NOMO-1 treated with DMSO at 0.1 percent for 48 hours (cell line): Measurements from ENCODE around the gene GSAP.

Experiments
- DNase-seq: peaks from one replicate; lab custom pipeline; 2025; ENCODE audit not compliant: unreplicated experiment; lab: John Stamatoyannopoulos, UW

Gene GSAP

GRCh38 chr7:77409739-77410547 is 6.2 kb downstream of the GSAP start:
- peak; percentile 100 for DNase-seq

GRCh38 chr7:77409005-77409738 is 7.0 kb downstream of the GSAP start:
- no peak for DNase-seq

GRCh38 chr7:77407906-77408305 is 8.2 kb downstream of the GSAP start:
- DNase-seq = peak; percentile 66

- DNase-seq = no peak
Observed at GRCh38 chr7:77406421-77406820, 9.7 kb downstream of the GSAP start.

GRCh38 chr7:77404641-77405040 is 11.5 kb downstream of the GSAP start:
- peak; percentile 67 for DNase-seq

- peak; percentile 76 for DNase-seq
Observed at GRCh38 chr7:77403957-77404356, 12.2 kb downstream of the GSAP start.

- no peak for DNase-seq
Observed at GRCh38 chr7:77402818-77403217, 13.3 kb downstream of the GSAP start.

- no peak for DNase-seq
Observed at GRCh38 chr7:77401002-77401401, 15.1 kb downstream of the GSAP start.

- peak; percentile 49 for DNase-seq
Observed at GRCh38 chr7:77399816-77400215, 16.3 kb downstream of the GSAP start.

- DNase-seq = no peak
Observed at GRCh38 chr7:77396894-77397547, 19.1 kb downstream of the GSAP start.

GRCh38 chr7:77395626-77396025 is 20.5 kb downstream of the GSAP start:
- DNase-seq = no peak

GRCh38 chr7:77393954-77394353 is 22.2 kb downstream of the GSAP start:
- no peak for DNase-seq

GRCh38 chr7:77393261-77393660 is 22.9 kb downstream of the GSAP start:
- DNase-seq = no peak

- peak; percentile 95 for DNase-seq
Observed at GRCh38 chr7:77391230-77391629, 24.9 kb downstream of the GSAP start.

GRCh38 chr7:77388055-77388641 is 28.0 kb downstream of the GSAP start:
- DNase-seq = no peak

- DNase-seq = no peak
Observed at GRCh38 chr7:77386165-77386822, 29.9 kb downstream of the GSAP start.

- DNase-seq = no peak
Observed at GRCh38 chr7:77383333-77383740, 32.8 kb downstream of the GSAP start.

- DNase-seq = no peak
Observed at GRCh38 chr7:77382532-77382931, 33.6 kb downstream of the GSAP start.

GRCh38 chr7:77378584-77378983 is 37.6 kb downstream of the GSAP start:
- DNase-seq = no peak

GRCh38 chr7:77370606-77371005 is 45.5 kb downstream of the GSAP start:
- DNase-seq = no peak

GRCh38 chr7:77368974-77369373 is 47.2 kb downstream of the GSAP start:
- peak; percentile 45 for DNase-seq
